ENCODE results near the gene FOXI3.

GRCh38 chr2:88483200-88483599 is 30.7 kb upstream of the FOXI3 start:
- TF ChIP-seq CTCF (IDR thresholded peaks at IDR 0.05) (no peak), POLR2A (IDR thresholded peaks at IDR 0.05) (no peak)
